NB4 (cell line): ENCODE measurements around the gene MYCBPAP.

Source experiments
- MYC ChIP-seq: IDR thresholded peaks from 2 replicates; pipeline ENCODE4 v1.6.1; 2011; ENCODE audit warnings: low read depth, low read length
- POLR2A ChIP-seq: IDR thresholded peaks from 2 replicates; pipeline ENCODE4 v1.6.1; 2011; ENCODE audit warnings: mild to moderate bottlenecking; ENCODE audit not compliant: insufficient read length; ENCODE audit errors: extremely low read depth
- TF ChIP-seq, protein P1 (sequence below): IDR thresholded peaks from one replicate; pipeline ENCODE4 v1.5.1; 2012; ENCODE audit warnings: low read depth, low read length
- TF ChIP-seq, protein P2 (sequence below): IDR thresholded peaks from 2 replicates; pipeline ENCODE4 v1.6.1; 2011; ENCODE audit warnings: low read depth, low read length

DNA sequence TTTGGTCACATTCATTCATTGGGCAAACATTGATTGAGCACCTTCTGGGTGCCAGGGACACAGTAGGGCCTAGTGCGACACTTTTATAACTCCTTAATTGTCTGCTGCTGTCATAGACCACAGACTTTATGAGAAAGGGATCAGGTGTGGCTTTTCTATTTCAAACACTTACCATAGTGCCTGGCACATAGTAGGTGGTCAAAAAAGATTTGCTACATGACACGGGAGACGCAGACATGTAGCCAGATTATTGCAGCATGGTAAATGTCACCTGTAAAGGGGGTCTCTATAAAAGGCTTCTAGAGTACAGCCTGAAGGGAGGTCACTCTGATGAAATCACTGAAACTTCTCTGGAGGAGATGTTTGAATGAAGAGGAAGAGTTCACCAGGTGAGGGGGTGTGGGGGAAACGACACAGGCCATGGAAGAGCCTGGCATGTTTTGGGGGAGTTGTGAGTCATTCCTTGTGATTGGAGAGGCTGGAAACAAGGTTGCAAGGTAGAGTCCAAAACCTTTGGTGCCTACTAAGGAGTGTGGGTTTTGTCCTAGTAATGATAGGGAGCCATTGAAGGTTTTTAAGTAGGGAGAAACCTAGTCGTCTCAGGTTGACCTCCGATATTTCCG lies 28.0 kb upstream of the MYCBPAP start:
- TF ChIP-seq POLR2A (no peak), MYC (no peak)
- TF ChIP-seq, protein P1, sequence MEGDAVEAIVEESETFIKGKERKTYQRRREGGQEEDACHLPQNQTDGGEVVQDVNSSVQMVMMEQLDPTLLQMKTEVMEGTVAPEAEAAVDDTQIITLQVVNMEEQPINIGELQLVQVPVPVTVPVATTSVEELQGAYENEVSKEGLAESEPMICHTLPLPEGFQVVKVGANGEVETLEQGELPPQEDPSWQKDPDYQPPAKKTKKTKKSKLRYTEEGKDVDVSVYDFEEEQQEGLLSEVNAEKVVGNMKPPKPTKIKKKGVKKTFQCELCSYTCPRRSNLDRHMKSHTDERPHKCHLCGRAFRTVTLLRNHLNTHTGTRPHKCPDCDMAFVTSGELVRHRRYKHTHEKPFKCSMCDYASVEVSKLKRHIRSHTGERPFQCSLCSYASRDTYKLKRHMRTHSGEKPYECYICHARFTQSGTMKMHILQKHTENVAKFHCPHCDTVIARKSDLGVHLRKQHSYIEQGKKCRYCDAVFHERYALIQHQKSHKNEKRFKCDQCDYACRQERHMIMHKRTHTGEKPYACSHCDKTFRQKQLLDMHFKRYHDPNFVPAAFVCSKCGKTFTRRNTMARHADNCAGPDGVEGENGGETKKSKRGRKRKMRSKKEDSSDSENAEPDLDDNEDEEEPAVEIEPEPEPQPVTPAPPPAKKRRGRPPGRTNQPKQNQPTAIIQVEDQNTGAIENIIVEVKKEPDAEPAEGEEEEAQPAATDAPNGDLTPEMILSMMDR = no peak
- TF ChIP-seq, protein P2, sequence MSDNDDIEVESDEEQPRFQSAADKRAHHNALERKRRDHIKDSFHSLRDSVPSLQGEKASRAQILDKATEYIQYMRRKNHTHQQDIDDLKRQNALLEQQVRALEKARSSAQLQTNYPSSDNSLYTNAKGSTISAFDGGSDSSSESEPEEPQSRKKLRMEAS = no peak
